Sigmoid colon (tissue), 4 donors: ENCODE data around the gene POP5.

ENCODE experiments used
- EP300 ChIP-seq, 4 donors: sonication (generic); formaldehyde crosslinking; IDR thresholded peaks; one replicate each; pipeline ENCODE4 v1.6.1; 2017; ENCODE audit warnings: antibody characterized with exemption in 4 of 4
- POLR2A ChIP-seq, 2 donors: fragments of 450-650 bp; IDR thresholded peaks; one replicate each; pipeline ENCODE4 v1.6.1; 2016; ENCODE audit warnings: antibody characterized with exemption in 2 of 2, mild to moderate bottlenecking in 2 of 2, moderate library complexity in 2 of 2
- TF ChIP-seq, protein P1 (sequence below), 4 experiments: fragments of 450-650 bp in 3 of 4; fragments of 200-600 bp in 1 of 4; IDR thresholded peaks; one replicate each; pipeline ENCODE4 v1.5.1; 2016 to 2019; ENCODE audit warnings: antibody characterized with exemption in 4 of 4, mild to moderate bottlenecking in 3 of 4, moderate library complexity in 2 of 4

DNA sequence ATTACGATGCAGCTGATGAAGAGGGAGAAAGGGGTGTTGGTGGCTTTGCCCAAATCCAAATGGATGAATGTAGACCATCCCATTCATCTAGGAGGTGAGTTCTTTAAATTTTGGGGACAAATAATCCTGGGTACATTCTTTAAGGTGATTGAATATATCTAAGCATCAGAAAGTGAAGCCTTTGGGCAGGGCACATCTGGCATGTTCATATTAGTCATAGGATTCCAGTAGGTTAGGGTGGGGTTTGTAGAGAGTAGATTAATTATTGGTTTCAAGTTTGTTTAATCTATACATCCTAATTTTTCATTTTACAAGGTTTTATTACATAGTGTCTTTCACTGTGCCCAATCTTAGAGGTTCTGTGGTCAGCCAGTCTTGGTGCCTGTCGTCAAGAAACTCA is 23.6 kb downstream of the POP5 start:
- TF ChIP-seq POLR2A (IDR thresholded peaks at IDR 0.05) (no peak), EP300 (IDR thresholded peaks at IDR 0.05) (no peak)
- TF ChIP-seq, protein P1, sequence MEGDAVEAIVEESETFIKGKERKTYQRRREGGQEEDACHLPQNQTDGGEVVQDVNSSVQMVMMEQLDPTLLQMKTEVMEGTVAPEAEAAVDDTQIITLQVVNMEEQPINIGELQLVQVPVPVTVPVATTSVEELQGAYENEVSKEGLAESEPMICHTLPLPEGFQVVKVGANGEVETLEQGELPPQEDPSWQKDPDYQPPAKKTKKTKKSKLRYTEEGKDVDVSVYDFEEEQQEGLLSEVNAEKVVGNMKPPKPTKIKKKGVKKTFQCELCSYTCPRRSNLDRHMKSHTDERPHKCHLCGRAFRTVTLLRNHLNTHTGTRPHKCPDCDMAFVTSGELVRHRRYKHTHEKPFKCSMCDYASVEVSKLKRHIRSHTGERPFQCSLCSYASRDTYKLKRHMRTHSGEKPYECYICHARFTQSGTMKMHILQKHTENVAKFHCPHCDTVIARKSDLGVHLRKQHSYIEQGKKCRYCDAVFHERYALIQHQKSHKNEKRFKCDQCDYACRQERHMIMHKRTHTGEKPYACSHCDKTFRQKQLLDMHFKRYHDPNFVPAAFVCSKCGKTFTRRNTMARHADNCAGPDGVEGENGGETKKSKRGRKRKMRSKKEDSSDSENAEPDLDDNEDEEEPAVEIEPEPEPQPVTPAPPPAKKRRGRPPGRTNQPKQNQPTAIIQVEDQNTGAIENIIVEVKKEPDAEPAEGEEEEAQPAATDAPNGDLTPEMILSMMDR (IDR thresholded peaks at IDR 0.05) = no peak
